Measurements from ENCODE around the gene STK11IP.

The STK11IP gene

GRCh38 chr2:219597552-219598307 is at the start of gene STK11IP:
TSS of gene STK11IP (plus strand) at chr2:219597857. CDS start at chr2:219598120, 263 bp downstream.
- DNase-seq (ENCODE audit: low read depth): peak; percentile 92

- DNase-seq (ENCODE audit: low read depth): no peak
Observed at GRCh38 chr2:219548990-219549389, 48.7 kb upstream of the STK11IP start.

- DNase-seq (ENCODE audit: low read depth): no peak
Observed at GRCh38 chr2:219549619-219550018, 48.0 kb upstream of the STK11IP start.

- DNase-seq (ENCODE audit: low read depth): no peak
Observed at GRCh38 chr2:219551441-219552381, 45.9 kb upstream of the STK11IP start.

- DNase-seq (ENCODE audit: low read depth): no peak
Observed at GRCh38 chr2:219552382-219553167, 45.1 kb upstream of the STK11IP start.

GRCh38 chr2:219553168-219553417 is 44.6 kb upstream of the STK11IP start:
- DNase-seq (ENCODE audit: low read depth): no peak

- DNase-seq (ENCODE audit: low read depth): no peak
Observed at GRCh38 chr2:219553463-219553963, 44.1 kb upstream of the STK11IP start.

- DNase-seq (ENCODE audit: low read depth): no peak
Observed at GRCh38 chr2:219554350-219554749, 43.3 kb upstream of the STK11IP start.

GRCh38 chr2:219555956-219556355 is 41.7 kb upstream of the STK11IP start:
- no peak for DNase-seq (ENCODE audit: low read depth)

GRCh38 chr2:219556413-219556812 is 41.2 kb upstream of the STK11IP start:
- DNase-seq (ENCODE audit: low read depth): no peak

GRCh38 chr2:219557320-219557719 is 40.3 kb upstream of the STK11IP start:
- no peak for DNase-seq (ENCODE audit: low read depth)

- no peak for DNase-seq (ENCODE audit: low read depth)
Observed at GRCh38 chr2:219557791-219558785, 39.6 kb upstream of the STK11IP start.

- DNase-seq (ENCODE audit: low read depth): no peak
Observed at GRCh38 chr2:219559156-219559915, 38.3 kb upstream of the STK11IP start.

- no peak for DNase-seq (ENCODE audit: low read depth)
Observed at GRCh38 chr2:219560037-219560892, 37.4 kb upstream of the STK11IP start.

- no peak for DNase-seq (ENCODE audit: low read depth)
Observed at GRCh38 chr2:219560893-219561178, 36.8 kb upstream of the STK11IP start.

- no peak for DNase-seq (ENCODE audit: low read depth)
Observed at GRCh38 chr2:219561179-219562048, 36.2 kb upstream of the STK11IP start.

- DNase-seq (ENCODE audit: low read depth): no peak
Observed at GRCh38 chr2:219562049-219563020, 35.3 kb upstream of the STK11IP start.

Measured in CMK (cell line).